GM21526 (cell line): ENCODE measurements around the gene DLG2.
A peak's percentile ranks its signal among the peaks of the same experiment; 100 is the strongest.

ENCODE experiments used
- ATAC-seq: cut with Tn5 transposase; IDR thresholded peaks from one replicate; pipeline ENCODE4 v1.9.1; 2021; ENCODE audit warnings: moderate library complexity; ENCODE audit not compliant: unreplicated experiment, low FRiP score

Gene DLG2

DNA sequence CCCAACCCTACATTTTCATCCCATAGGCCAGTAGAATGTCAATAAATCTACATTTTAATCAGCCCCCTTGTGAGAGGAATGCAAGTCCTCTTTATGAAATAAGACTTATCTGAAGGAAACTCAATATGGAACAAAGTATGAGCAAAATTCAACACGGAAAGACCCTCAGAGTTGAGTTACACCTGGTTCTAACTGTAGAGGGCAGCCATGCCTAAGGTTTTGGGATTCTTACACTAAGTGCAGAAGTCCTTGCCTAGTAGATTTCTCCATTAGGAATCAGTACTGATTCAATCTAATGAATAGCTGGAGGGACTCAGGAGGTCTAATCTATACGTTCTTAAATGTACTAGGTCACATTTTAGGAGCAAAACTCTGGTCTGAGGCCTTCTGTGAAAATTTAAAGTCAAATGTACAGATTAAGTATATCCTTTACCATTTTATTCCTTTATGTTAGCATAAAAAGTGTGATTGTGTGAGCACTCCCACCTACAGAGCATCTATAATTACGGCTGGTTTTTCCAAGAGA, 904.5 kb downstream of the DLG2 start:
- ATAC-seq, result no peak

DNA sequence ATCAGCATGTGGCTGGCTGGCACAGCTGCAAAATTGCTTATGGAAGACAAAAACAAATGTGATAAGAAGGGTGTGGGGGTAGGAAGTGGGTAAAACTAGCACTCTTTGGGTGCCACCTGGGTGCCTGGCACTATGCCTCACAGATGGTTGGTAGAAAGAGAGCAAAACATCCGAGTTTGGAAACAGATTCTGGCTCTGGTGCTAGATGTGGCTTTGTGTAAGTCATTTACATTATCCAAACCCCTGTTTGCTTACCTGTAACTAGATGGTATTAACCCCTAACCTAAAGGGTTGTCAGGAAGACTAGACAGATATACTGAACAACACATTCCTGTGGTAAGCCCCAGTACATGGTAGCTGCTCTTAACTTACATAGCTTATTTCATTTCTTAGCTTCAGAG, 905.6 kb downstream of the DLG2 start:
- no peak for ATAC-seq

DNA sequence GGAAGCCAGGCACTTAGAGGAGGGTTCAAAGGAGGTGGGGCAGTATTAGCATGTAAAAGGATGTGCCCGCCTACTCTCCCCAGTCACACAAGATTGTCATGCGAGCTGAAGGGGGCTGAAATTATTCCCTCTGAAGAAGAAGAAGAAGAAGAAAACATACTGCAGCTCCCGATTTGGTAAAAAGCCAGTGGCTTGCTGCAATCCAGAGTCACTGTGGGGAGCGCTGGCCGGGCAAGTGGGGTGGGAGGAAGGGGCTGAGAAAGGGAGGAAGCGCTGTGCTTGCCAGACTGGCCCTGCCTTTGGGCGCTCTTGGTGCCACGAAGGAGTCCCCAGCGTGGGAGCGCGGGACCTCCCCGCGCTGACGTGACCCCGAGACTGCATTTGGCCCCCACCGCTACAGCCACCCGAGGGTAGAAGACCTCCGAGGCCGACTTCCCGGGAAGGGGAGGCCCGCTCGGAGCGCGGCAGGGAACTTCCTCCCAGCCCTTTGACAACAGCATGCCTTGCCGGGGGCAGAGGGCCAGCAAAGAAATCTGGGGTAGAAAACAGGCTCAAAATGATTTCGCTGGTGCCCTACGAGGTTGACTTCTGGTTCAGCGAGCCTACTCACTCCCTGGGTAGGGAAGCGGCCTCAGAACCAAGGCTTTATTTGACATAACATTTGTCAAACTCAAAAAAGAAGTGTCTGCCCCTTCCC, 906.3 kb downstream of the DLG2 start:
- no peak for ATAC-seq

DNA sequence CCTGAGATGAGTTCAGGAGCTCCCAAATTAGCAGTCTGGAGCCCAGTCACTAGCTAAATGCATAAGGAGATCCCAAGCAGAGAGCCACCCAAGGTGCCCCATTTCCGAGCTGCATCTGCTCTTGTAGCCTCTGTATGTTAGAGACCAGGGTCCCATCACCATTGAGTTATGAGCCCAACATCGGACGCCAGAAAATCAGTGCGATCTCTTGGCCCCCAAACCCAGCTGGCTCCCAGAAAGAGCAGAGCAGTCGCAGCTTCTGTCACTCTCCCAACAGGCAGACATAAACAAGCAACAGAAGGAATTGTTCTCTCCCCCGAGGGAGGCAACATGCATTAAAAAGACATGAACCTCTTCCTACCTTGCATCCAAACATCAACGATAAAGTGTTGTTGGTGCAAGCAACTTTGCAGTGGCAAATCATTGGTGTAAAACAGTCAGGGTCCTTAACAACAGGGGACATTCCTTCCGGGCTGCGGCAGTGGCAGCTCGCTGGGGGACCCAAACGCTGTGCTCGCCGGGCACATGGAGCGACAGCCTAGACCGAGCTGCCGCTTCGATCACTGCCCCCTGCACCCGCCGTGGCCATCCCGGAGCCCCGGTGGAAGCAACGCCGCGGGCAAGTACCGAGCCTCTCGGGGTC, 907.1 kb downstream of the DLG2 start:
- ATAC-seq, result no peak

DNA sequence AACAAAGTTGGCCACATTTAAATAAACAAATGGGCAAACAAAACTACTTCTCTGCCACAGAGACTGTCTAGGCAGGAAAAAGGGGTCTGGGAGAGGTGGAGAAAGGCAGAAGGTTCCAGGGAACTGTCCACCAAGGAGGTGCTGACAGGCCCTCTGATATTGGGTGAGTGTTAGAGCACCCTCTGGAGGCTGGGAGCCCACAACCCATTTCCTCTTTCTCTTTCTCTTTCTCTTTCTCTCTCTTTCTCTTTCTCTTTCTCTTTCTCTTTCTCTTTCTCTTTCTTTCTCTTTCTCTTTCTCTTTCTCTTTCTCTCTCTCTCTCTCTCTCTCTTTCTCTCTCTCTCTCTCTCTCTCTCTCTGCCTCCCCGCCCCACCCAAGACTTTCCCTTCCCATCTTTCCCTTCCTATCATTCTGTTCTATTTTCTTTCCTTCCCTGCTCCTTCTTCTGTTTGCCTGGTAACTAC, 912.8 kb downstream of the DLG2 start:
- peak; percentile 96 for ATAC-seq

DNA sequence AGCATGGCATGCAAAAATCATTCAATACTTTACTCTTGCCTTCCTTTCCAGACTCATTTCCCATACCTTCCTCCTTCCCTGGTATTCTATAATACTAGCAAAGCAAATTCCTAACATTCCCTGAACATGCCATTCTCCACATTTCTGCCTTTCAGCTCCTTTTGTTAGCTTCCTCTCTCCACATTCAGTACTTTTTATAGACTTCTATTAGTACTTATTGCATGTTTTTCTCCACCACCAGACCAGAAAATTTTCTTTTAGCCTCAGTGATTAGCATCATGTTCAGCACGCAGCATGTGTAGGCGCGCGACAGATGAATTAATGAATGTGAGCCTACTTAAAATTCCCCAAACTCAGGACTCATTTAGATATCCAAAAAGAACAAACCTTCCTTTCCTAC, 935.3 kb downstream of the DLG2 start:
- no peak for ATAC-seq

DNA sequence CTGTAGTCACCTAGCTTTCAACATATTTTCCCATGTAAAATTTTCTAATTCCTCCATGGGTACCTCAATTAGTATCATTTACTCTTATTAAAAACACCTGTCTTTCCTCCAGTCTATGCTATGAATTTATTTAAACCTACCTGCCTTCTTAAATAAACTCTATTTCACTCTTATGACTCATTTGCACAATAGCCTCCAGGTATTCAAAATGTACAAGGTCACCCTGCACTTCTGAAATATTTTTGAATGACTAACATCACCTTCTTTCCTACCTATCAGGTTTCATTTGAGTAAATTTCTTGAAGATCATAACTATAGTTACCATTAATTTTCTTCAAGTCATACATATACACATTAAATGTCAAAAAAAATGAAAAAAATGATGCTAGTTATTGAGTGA, 939.7 kb downstream of the DLG2 start:
- ATAC-seq, result no peak

DNA sequence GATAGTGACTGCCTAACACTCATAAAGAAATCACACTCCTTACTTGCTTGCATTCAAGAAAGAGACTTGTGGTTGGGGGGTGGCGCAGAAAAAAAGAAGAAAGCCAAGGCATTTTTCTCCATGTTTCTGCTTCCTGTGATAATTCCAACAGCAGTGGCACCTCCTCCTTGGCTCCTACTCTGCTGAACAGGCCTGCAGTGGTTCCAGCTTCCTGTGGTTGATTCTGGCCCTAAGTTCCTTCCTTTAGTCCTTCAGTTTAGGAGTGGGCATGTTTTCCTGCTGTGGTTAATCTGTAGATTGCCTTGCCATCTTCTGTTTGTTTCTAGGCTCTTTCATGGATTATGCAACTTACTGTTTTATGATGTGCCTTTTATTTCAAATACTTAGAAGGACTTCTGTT, 940.4 kb downstream of the DLG2 start:
- no peak for ATAC-seq

DNA sequence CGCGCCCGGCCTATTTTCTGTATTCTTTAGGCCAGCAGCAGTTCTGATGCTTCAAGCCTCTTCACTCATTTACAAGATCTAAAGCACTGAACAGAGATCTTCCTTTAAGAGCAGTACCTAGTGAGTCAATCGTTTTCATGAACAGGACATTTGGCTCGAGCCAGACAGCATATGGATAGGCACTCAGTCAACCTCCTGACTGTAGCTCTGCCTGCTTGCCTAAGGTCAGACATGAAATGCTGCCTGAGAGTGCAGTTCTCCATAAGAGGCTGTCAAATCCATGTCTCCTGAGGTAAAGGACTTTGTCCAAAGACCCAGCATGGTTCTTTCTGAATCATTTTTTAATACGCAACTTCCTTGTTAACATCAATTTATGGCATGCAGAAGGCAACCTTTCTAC, 941.2 kb downstream of the DLG2 start:
- no peak for ATAC-seq

DNA sequence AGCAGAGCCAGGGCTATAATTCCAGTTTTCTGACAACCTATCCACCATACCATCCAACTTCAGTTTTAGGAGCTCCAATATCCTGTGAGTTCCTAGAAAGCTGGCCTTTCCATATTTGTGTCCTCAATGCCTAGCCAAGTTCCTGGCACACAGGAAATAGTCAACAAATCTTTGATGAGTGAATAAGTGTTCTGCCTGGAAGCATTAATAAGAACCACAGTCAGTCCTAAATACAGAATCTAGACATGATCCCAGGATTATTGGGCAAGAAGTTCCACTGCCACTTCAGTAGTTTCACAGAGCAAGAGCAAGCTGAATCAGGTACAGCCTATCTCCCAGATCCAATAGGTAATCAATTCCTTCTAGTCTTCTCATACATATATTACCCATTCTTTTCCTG, 942.0 kb downstream of the DLG2 start:
- ATAC-seq, result no peak

DNA sequence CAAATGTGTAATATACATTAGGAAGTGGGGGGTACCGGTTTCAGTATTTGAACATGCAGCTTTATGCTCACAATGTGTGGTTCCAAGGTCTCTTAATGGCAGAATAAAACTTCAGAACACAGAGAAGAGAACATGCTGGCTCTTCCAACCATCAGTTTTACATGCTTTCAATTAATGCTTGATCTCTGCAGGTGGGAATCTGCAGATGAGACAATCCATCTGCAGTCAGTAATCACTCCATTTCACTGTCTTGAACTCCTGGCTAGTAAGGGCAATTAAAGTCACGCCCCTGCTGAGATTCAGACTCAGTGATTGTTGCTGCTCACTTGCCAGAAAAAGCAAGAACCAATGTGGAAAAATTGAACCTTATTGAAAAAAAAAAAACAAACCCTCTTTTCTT, 945.7 kb downstream of the DLG2 start:
- ATAC-seq, result no peak

DNA sequence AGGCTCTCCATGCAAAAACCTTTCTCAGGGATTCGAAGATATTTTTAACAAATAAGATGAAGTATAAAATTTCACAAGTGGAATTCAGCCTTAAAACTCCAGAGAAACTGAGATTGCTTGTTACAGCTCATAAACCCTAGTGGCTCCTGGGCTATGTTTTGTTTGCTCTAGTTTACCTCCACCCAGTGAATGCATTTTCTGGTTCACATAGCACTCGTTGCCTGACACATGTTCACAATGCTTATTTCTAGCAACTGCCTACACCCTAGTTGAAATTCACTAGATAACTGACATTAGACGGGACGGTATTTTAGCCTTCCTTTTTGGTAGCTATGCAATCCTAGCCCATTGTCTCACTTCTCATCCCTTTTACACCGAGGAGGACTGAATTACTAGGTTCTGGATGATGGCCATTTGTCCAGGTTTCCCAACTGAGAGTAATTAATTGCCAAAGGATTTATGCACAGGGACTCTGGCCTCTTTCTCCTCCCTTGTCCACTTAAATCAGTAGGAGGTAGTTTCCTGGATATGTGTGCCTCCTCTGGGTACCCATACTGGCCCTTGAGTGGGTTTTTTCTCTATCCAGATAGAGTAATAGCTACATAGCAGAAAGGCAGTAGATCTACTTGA, 951.6 kb downstream of the DLG2 start:
- ATAC-seq, result no peak

DNA sequence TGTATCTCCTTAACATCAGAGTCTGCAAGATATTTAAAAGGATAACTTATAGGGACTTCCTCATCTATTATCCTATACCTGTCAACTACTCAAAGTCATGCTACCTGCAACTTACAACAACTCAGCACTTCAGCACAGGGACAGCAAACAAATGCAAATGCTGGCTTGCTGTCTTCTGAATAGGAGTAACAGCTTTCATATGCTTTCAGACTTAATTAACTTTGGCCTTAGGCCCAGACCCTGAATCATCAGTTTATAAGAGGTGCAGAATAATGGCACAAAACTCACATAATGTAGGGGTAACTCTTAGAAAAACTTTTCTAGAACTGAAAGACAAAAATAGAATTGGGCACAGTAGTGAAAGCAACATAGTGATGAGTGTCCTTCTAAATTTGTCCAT, 953.4 kb downstream of the DLG2 start:
- ATAC-seq, result no peak

DNA sequence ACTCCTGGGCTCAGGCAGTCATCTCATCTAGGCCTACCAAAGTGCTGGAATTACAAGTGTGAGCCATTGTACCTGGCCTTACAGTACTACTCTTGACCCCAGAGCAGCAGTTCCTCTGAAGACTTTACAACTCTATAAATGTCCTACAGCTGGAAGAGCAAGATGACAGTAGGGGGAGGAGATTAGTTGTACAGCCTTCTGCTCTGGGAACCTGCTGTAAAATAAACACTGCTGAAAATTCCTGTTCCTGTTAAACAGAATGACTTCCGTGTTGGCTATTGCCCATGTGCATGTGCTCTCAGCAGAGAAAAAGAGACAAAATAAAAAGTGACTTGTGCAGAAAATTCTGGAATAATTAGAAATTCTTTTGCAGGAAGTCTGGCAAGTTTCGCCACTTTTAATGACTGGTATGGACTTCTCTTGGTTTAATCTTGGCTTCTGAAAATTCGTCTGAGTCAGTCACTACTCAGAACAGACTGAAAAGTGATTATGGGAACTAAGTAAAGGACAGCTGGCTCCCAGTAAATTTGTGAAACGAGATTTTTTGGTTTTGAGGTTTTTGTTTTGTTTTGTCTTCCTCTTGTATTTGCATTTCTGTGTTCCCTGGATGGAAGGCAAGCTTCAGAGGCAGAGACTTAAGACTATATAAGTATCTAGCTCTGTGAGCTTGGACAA, 955.7 kb downstream of the DLG2 start:
- ATAC-seq, result no peak

DNA sequence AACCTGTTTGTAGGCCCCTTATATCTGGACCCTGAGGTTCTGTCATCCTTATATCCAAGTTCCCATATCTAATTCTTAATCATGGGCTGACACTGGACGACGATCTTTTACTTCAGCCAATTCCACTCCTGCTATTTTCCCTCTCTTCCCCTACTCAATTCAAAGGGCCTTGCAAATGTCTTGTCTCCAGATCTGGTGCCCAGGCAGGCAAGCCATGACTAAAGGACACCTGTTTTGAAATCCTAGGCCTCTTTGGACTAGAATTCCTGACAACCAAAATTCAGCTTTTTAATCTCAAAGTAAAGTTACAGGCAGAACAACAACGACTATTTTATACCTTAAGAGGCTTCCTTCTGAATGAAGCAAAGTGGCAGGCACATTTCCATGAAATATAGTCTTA, 963.4 kb downstream of the DLG2 start:
- ATAC-seq, result no peak

DNA sequence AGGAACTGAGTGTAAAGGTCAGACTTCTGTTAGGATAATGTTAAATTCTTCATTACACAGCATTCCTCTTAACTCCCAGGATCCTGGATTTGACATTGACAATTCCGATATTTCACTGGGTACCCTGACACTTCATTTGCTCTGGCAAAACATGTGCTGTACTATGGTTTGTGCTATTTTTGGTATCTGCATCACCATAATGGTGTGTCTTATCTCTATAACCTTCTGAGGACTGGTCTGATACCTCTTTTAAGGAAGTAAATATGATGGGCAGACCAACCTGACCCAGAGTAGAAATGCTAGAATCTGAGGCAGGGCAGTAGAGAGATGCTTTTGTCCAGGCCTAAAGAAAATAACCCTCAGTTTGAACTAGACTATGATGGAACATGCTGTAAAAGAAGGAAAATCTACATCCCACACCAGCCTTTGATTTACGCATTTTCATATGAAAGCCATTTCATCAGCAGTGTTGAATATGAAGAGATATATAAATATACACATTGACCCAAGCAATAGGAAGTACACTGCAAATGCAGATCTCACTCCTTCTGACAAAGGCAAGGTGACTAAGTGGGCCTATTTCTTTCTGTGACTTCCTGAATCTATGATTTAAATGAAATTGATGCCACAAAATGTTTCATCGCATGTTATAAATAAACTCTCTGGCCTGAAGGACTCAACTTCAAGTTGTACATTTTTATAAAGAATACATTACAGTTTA, 966.7 kb downstream of the DLG2 start:
- no peak for ATAC-seq

DNA sequence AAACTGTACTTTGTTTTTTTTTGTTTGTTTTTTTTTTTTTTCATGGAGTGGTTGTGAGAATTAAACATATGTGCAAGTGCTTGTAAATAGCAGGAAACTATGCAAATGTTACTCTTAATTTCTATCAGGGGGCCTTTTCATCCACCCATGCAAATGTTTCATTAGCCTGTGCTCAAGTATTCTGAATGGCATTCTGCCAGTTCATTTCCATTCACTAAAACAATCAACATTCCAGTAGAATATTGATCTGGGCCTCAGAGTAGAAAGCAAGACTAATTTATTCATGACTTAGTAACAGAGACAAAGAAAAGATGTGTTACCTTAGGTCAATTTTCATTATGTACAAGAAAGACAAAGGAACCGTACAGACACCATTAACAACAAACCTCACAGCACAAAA, 971.4 kb downstream of the DLG2 start:
- ATAC-seq, result no peak

DNA sequence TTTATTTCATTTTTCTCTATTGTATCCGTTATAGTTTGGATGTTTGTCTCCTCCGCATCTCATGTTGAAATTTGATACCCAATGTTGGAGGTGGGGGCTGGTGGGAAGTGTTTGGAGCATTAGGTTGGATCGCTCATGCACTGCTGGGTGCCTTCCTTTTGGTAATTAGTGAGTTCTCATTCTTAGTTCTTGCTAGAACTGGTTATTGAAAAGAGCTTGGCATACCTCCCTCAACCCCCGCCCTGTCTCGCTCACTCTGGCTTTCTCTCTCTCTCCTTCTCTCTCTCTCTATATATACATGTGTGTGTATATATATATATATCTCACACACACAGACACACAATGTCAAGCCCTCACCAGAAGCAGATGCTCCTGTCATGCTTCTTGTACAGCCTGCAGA, 978.7 kb downstream of the DLG2 start:
- ATAC-seq, result no peak

DNA sequence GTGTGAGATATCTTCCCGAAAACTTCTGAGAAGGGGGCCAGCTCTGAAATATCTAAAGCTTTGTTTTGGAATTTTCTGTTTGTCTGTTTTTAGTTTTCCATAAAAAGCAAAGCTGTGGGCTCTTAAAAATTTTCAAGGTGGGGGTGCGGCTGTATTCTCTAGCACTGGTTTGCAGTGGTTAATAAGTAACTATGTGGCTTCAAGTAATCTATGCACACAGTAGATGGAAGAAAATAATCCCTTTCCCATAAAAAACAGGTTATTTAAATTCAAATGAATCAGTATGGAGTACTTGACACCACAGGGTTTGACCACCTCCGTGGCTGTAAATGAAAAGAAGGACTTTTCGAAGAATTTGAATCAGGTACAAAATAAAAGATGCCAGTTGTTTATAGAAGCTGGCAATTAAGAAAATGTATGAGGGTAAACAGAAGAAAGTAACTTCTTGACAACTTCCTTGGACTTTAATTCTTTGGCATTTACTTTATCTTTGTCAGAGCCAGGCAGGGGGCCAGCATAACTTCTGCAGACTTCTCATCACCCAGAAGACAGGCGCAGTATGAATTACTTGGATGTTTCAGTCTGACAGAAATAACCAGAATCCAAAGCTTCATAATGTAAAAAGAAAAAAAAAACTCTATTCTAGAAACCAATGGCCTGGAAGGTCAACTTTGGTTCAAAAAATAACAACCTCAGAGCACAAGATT, 981.0 kb downstream of the DLG2 start:
- no peak for ATAC-seq

DNA sequence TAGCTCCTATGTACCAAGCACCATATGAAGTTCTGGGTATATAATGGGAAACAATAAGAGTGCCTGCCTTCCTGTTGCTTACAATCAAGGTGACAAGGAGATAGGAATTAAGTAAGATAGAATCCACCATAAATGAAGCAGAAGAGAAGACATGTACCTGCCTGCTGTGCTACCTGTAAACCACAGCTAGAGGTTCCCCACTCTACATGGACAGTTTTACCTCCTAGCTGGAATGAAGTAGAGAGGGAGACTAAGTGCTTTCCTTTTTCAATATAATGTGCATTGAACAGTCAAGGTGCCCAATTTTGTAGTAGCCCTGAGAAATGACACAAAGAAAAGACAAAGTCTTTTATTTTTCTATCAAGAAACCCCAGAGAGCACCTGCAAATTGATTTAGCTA, 984.6 kb downstream of the DLG2 start:
- ATAC-seq, result no peak
